K562 (cell line): ENCODE results near the gene GJE1. TPM values are rescaled to one million over a fixed set of nuclear protein-coding genes. Genes with fewer than 3 reads are reported as not detected.

ENCODE experiments used
- BCOR ChIP-seq: fragments of 450-650 bp; IDR thresholded peaks from 2 replicates; pipeline ENCODE4 v1.6.1; 2016
- EGR1 ChIP-seq: fragments of 450-650 bp; conservative IDR thresholded peaks from 2 replicates; pipeline ENCODE4 v1.6.1; 2017; ENCODE audit warnings: mild to moderate bottlenecking
- ELF2 ChIP-seq: fragments of 250-450 bp; sonication (Bioruptor Pico); IDR thresholded peaks from 2 replicates; pipeline ENCODE4 v1.5.0; 2021; ENCODE audit warnings: mild to moderate bottlenecking
- GTF2A2 ChIP-seq: IDR thresholded peaks from 2 replicates; pipeline ENCODE4 v1.6.1; 2016; ENCODE audit warnings: mild to moderate bottlenecking, missing genetic modification characterization, missing compliant biosample characterization
- HDAC1 ChIP-seq, 2 experiments: fragments of 450-650 bp; IDR thresholded peaks; 2 replicates each; pipeline ENCODE4 v1.6.1; 2016 to 2017; ENCODE audit warnings: inconsistent platforms in 1 of 2, mild to moderate bottlenecking in 1 of 2, moderate library complexity in 1 of 2
- PURB ChIP-seq: sonication (generic); formaldehyde crosslinking; IDR thresholded peaks from 2 replicates; pipeline ENCODE4 v1.9.0; 2021; ENCODE audit warnings: low read depth, mild to moderate bottlenecking, missing genetic modification reagents
- STAT5B ChIP-seq: fragments of 250-450 bp; sonication (Bioruptor Pico); IDR thresholded peaks from 2 replicates; pipeline ENCODE4 v1.8.0; 2021; ENCODE audit warnings: mild to moderate bottlenecking, inconsistent platforms
- TCF7 ChIP-seq: sonication (generic); IDR thresholded peaks from 2 replicates; pipeline ENCODE4 v1.6.1; 2016; ENCODE audit warnings: antibody characterized with exemption, borderline replicate concordance
- ZBTB17 ChIP-seq: fragments of 450-650 bp; formaldehyde crosslinking; IDR thresholded peaks from 2 replicates; pipeline ENCODE4 v1.4.0; 2020; ENCODE audit warnings: mild to moderate bottlenecking
- polyA plus RNA-seq, 8 experiments: library from polyadenylated mRNA; depleted of rRNA in 4 of 8; stranded (reverse) in 5 of 8; unstranded in 3 of 8; fragments of >200 nt; fragmentation: Nextera tagmentation in 2 of 8; fragmentation: Illumina TruSeq in 1 of 8; extraction: Ambion mirVana in 2 of 8; extraction: Trizol in 1 of 8; gene quantifications; 2 replicates each; pipeline versions ENCODE4 v1.2.1 to v1.2.3, GENCODE V29; 2011 to 2014; ENCODE audit warnings: inconsistent platforms in 1 of 8, missing spikeins in 1 of 8
- total RNA-seq, 7 experiments: library from RNA; depleted of rRNA in 6 of 7; stranded (reverse); fragments of >200 nt in 6 of 7; fragmentation: Illumina TruSeq in 2 of 7; extraction: Trizol in 2 of 7; gene quantifications; 2 replicates each; pipeline versions ENCODE4 v1.2.1 to v1.2.3, GENCODE V29; 2011 to 2021; ENCODE audit warnings: low replicate concordance in 1 of 7
- TF ChIP-seq, protein P1 (sequence below): sonication (generic); formaldehyde crosslinking; IDR thresholded peaks from 2 replicates; pipeline ENCODE4 v1.8.1; 2023; ENCODE audit warnings: missing genetic modification reagents, mild to moderate bottlenecking, borderline replicate concordance
- TF ChIP-seq, protein P2 (sequence below): fragments of 450-650 bp; IDR thresholded peaks from 2 replicates; pipeline ENCODE4 v1.6.1; 2018; ENCODE audit not compliant: partially characterized antibody
- TF ChIP-seq, protein P3 (sequence below): fragments of 450-650 bp; IDR thresholded peaks from 2 replicates; pipeline ENCODE4 v1.6.1; 2016; ENCODE audit warnings: borderline replicate concordance
- TF ChIP-seq, protein P4 (sequence below): fragments of 450-650 bp; IDR thresholded peaks from 2 replicates; pipeline ENCODE4 v1.6.1; 2017; ENCODE audit warnings: mild to moderate bottlenecking, moderate library complexity

The GJE1 gene
- total and polyA plus RNA-seq, 9 of the 15 experiments (the other 6 are each of a cell fraction or from before 2014, with no cell fraction given) = not detected

DNA sequence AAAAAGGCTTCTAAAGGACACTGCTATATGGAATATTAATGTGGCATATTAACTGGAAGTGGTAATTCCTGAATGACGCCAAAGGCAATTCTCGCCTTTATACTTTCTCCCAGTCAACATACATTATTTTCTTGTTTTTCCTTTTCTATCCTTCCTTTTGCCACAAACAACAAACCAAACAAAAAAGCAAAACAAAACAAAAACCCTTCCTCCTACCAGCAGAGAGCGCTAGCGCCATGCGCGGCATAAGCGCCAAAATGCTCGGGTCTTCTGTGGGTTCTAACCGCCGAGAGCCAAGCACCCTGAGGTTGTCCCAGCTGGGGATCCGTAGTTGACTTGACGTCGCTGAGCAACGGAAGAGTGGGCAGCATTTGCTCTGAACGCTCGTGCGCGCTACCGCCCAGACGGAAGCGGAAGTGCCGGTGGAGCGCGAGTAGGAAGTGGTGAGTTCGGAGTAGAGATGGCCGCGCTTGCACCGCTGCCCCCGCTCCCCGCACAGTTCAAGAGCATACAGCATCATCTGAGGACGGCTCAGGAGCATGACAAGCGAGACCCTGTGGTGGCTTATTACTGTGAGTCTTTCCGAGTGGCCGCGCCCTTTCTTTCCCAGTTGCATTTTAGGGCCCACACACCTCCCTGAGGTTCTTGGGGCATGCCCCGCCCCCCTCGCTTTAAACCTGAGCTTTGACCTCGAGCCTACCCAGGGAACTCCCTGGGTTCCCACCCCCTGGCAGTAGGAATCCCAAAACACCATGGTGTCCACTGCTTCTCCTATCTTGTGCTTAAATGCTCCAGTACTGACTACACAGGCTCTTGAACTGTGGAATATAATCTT, 14.3 kb downstream of the GJE1 start, which contains the start of the genes NMBR and VTA1 (continued):
- TF ChIP-seq, protein P1, sequence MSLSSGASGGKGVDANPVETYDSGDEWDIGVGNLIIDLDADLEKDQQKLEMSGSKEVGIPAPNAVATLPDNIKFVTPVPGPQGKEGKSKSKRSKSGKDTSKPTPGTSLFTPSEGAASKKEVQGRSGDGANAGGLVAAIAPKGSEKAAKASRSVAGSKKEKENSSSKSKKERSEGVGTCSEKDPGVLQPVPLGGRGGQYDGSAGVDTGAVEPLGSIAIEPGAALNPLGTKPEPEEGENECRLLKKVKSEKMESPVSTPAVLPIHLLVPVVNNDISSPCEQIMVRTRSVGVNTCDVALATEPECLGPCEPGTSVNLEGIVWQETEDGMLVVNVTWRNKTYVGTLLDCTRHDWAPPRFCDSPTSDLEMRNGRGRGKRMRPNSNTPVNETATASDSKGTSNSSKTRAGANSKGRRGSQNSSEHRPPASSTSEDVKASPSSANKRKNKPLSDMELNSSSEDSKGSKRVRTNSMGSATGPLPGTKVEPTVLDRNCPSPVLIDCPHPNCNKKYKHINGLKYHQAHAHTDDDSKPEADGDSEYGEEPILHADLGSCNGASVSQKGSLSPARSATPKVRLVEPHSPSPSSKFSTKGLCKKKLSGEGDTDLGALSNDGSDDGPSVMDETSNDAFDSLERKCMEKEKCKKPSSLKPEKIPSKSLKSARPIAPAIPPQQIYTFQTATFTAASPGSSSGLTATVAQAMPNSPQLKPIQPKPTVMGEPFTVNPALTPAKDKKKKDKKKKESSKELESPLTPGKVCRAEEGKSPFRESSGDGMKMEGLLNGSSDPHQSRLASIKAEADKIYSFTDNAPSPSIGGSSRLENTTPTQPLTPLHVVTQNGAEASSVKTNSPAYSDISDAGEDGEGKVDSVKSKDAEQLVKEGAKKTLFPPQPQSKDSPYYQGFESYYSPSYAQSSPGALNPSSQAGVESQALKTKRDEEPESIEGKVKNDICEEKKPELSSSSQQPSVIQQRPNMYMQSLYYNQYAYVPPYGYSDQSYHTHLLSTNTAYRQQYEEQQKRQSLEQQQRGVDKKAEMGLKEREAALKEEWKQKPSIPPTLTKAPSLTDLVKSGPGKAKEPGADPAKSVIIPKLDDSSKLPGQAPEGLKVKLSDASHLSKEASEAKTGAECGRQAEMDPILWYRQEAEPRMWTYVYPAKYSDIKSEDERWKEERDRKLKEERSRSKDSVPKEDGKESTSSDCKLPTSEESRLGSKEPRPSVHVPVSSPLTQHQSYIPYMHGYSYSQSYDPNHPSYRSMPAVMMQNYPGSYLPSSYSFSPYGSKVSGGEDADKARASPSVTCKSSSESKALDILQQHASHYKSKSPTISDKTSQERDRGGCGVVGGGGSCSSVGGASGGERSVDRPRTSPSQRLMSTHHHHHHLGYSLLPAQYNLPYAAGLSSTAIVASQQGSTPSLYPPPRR = no peak; the same call in 1 of the 2 replicates
- TF ChIP-seq EGR1 (peak; percentile 92), ZBTB17 (no peak), PURB (CRISPR knock-in tag) (no peak), STAT5B (CRISPR knock-in tag) (no peak), ELF2 (CRISPR knock-in tag) (peak; percentile 96), TCF7 (no peak), BCOR (peak; percentile 73), HDAC1 (IDR thresholded peaks at IDR 0.05) (peak; percentile 55 to 98; a peak in 3 of 4 replicates), GTF2A2 (tag) (no peak)
- TF ChIP-seq, protein P2, sequence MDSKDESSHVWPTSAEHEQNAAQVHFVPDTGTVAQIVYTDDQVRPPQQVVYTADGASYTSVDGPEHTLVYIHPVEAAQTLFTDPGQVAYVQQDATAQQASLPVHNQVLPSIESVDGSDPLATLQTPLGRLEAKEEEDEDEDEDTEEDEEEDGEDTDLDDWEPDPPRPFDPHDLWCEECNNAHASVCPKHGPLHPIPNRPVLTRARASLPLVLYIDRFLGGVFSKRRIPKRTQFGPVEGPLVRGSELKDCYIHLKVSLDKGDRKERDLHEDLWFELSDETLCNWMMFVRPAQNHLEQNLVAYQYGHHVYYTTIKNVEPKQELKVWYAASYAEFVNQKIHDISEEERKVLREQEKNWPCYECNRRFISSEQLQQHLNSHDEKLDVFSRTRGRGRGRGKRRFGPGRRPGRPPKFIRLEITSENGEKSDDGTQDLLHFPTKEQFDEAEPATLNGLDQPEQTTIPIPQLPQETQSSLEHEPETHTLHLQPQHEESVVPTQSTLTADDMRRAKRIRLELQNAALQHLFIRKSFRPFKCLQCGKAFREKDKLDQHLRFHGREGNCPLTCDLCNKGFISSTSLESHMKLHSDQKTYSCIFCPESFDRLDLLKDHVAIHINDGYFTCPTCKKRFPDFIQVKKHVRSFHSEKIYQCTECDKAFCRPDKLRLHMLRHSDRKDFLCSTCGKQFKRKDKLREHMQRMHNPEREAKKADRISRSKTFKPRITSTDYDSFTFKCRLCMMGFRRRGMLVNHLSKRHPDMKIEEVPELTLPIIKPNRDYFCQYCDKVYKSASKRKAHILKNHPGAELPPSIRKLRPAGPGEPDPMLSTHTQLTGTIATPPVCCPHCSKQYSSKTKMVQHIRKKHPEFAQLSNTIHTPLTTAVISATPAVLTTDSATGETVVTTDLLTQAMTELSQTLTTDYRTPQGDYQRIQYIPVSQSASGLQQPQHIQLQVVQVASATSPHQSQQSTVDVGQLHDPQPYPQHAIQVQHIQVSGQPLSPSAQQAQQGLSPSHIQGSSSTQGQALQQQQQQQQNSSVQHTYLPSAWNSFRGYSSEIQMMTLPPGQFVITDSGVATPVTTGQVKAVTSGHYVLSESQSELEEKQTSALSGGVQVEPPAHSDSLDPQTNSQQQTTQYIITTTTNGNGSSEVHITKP = peak; percentile 31
- TF ChIP-seq, protein P3, sequence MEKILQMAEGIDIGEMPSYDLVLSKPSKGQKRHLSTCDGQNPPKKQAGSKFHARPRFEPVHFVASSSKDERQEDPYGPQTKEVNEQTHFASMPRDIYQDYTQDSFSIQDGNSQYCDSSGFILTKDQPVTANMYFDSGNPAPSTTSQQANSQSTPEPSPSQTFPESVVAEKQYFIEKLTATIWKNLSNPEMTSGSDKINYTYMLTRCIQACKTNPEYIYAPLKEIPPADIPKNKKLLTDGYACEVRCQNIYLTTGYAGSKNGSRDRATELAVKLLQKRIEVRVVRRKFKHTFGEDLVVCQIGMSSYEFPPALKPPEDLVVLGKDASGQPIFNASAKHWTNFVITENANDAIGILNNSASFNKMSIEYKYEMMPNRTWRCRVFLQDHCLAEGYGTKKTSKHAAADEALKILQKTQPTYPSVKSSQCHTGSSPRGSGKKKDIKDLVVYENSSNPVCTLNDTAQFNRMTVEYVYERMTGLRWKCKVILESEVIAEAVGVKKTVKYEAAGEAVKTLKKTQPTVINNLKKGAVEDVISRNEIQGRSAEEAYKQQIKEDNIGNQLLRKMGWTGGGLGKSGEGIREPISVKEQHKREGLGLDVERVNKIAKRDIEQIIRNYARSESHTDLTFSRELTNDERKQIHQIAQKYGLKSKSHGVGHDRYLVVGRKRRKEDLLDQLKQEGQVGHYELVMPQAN = peak; percentile 98
- TF ChIP-seq, protein P4, sequence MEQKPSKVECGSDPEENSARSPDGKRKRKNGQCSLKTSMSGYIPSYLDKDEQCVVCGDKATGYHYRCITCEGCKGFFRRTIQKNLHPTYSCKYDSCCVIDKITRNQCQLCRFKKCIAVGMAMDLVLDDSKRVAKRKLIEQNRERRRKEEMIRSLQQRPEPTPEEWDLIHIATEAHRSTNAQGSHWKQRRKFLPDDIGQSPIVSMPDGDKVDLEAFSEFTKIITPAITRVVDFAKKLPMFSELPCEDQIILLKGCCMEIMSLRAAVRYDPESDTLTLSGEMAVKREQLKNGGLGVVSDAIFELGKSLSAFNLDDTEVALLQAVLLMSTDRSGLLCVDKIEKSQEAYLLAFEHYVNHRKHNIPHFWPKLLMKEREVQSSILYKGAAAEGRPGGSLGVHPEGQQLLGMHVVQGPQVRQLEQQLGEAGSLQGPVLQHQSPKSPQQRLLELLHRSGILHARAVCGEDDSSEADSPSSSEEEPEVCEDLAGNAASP = no peak
